Endothelial cell of hepatic sinusoid (primary cell): ENCODE data around the gene MESP1.
"Not testable (repeated sequence)": the region's sequence is repeated elsewhere in the genome, so short reads cannot be mapped to it uniquely, and the experiment has no call there.

Experiments
- in situ Hi-C: cut with HindIII; loops from 2 replicates; pipeline ENCODE4 v1.10.0; 2017; ENCODE audit warnings: low sequenced_read_pairs

The MESP1 gene, protein sequence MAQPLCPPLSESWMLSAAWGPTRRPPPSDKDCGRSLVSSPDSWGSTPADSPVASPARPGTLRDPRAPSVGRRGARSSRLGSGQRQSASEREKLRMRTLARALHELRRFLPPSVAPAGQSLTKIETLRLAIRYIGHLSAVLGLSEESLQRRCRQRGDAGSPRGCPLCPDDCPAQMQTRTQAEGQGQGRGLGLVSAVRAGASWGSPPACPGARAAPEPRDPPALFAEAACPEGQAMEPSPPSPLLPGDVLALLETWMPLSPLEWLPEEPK

DNA sequence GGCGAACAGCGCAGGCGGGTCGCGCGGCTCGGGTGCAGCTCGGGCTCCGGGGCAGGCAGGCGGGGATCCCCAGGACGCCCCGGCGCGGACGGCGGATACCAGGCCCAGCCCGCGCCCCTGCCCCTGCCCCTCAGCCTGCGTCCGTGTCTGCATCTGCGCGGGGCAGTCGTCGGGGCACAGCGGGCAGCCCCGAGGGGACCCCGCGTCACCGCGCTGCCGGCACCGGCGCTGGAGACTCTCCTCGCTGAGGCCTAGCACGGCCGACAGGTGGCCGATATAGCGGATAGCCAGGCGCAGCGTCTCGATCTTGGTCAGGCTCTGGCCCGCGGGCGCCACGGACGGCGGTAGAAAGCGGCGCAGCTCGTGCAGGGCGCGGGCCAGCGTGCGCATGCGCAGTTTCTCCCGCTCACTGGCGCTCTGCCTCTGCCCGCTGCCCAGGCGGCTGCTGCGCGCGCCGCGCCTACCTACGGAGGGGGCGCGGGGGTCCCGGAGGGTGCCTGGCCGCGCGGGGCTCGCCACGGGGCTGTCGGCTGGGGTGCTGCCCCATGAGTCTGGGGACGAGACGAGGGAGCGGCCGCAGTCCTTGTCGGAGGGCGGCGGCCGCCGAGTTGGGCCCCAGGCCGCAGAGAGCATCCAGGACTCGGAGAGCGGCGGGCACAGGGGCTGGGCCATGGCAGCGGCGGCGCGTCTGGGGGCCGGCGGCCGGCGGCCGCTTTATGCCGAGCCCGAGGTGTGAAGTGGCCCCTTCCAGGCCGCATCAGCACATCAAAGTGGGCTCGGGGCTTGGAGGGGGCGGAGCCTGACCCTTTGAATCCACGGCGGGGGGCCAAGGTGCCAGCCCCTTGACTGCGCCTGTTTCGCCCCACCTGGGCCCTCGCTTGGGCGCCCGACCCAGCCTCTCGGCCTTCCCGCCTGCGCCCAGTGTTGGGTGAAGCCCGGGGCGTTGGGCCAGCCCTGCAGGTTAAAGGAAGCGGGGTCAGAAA, at the start of gene MESP1:
TSS of gene MESP1 (minus strand) at position 690 of the 983 bp plus-strand sequence. CDS start at position 672, 18 bp downstream.
- in situ Hi-C loops = no loop called here

DNA sequence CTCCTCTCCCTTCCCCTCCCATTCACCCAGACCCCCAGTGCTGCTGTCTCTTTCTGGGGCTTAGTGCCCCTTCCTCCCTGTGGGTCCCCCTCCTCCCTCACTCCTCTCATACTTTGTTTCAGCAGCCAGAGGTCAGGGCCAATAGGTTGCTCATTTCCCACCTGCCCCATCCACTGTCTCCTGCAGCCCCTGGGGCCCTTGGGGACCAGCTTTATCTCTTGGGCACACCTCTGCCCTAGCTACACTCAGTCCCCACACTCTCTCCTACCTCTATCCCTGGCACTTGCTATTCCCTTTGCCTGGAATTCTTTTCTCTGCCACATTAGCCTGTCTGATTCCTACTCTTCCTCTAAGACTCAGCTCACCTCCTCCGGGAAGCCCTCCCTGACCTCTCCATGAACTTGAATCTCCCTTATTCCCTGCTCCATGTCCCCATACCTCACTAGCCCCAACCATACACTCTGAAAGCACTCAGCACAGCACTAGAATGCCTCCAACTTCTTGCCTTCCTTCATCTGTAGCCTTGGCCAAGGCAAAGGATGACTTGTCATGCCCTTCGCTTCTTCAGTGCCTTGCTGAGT, 49.0 kb upstream of the MESP1 start:
- in situ Hi-C loops = loop anchor here (5.0 kb wide), 1 partner anchor 77 kb away; no protein-coding TSS in a partner anchor

DNA sequence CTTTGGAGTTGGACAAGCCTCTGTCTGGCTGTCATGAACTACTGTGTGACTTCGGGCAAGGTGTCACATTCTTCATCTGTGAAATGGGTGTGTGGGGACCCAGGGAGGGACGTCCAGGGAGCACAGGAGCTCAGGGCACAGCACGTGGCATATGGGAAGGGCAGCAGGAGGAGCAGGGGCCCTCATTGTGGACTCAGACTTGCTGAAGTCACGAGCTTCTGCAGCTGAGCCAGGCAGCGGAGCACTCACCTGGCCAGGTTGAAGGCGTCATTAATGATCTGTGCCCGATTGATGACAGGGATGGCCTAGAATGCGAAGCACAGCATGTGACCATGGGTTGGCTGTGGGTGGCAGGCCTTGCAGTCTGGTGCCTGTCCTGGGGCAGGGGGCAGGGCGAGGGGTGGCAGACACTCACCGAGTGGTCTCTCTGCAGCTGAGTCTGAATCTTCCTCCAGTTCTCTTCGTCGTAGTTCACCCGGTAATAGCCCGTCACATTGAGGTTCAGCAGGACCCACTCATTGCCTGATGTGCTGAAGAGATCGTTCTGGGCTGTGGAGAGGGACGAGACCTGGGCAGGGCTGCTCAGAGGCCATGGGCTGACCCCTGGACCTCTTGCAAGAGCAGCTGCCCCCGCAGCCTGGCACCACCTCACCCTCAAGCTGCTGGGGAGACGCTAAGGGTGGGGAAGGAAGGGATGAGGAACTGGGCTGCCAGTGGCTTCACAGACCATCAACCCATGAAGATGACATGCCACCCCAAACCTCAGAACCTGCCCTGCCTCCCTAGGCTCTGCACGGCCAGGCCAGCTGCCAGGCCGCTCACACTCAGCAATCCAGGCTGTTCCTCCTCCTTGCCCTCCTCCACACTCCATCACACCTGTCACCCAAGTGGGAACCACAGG, 48.2 kb upstream of the MESP1 start:
- in situ Hi-C loops = loop anchor here (5.0 kb wide), 1 partner anchor 78 kb away; no protein-coding TSS in a partner anchor

DNA sequence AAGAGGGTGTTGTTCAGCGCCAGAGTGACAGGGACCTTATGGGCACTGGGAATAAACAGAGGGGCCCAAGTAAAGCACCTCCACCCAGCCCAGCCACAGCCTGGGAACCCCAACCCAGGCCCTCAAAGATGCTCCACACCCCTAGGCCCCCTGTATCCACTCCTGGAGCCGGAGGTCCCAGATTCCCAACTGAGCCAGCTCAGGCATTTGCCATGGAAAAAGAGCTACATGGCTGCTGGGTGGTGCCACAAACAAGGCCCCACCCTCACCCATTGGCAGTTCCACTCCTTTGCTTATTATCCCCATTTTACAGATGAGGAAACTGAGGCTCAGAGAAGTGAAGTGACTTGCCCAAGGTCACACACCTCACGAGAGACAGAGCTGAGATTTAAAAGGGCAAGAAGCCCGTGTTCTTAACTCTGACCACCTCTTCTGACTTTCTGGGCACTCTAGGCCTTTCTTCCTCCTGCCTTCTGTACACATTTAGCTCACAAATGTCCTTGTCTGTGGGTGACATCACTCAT, 46.7 kb upstream of the MESP1 start:
- in situ Hi-C loops = loop anchor here (5.0 kb wide), 1 partner anchor 80 kb away; no protein-coding TSS in a partner anchor

DNA sequence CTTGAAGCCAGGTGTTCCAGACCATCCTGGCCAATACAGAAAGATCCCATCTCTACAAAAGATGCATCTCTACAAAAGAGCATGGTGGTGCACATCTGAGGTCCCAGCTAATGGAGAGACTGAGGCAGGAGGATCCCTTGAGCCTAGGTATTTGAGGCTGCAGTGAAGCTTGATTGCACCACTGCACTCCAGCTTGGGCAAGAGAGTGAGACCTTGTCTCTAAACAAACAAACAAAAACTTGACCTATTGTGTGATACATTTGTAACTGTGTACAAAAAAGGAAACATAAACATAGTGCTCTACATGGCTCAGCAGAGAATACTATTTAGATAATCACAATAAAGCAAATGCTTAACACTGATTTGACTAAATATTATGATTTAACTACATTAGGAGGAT, 44.9 kb upstream of the MESP1 start:
- in situ Hi-C loops = loop anchor here (5.0 kb wide), 1 partner anchor 81 kb away; no protein-coding TSS in a partner anchor

DNA sequence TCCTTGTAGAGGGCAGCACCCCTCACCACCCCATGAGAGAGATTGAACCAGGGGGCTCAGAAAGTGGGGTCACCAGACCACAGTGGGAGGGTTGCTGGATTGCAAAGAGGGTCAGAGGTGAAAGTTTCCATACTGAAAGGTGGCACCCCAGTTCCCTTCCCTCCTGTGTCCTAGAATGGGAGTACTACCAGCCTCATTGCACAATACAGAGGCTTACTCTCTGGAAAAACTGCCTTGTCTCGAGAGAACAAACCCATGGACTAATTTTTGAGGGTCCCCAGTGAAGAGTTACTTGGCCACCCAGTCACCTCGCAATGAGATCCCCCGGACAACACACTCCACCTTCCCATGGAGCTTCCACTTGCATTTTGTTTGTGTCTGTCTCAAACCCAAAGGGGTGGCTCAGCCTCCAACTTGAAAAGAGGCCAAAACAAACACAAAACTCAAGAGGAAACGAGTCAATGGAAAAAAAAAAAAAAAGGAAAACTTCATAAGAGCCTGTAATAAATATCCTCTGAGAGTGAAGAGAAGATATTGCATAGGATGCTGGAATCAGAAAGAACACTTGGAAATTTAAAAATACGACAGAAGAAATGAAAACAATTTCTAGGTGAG, 43.7 kb upstream of the MESP1 start:
- in situ Hi-C loops = loop anchor here (5.0 kb wide), 1 partner anchor 83 kb away; no protein-coding TSS in a partner anchor

DNA sequence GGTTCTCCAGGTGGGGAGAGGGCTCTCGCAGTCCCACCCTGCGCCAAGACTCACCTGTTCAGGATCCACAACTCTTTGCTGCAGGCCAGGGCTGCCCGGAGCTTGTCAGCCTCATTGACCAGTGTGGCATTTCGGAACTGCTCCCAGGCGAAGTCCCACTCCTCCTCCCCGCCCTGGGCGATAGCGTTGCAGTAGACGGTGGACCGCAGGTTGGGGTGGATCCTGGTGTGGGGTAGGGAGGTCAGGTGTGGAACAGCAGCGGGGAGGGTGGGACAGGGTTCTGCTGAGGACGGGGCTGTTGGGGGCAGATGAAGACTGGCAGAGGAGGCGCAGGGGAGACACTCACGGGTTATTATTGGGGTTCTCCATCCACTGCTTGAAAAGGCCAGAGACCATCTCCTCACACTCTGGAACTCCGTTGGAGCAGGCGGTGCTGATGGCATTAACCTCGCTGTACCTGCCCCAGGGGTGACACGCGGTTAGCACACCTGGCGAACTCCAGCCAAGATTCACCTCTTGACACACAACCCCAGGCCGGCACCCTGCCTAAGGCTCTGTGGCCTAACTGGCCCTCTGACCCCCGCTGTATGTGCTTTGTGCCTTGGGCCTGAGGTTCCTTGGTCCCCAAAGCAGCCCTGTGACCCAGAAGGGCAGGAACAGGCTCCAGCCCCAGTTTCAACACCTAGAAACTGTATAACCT, 41.2 kb upstream of the MESP1 start:
- in situ Hi-C loops = no loop called here

DNA sequence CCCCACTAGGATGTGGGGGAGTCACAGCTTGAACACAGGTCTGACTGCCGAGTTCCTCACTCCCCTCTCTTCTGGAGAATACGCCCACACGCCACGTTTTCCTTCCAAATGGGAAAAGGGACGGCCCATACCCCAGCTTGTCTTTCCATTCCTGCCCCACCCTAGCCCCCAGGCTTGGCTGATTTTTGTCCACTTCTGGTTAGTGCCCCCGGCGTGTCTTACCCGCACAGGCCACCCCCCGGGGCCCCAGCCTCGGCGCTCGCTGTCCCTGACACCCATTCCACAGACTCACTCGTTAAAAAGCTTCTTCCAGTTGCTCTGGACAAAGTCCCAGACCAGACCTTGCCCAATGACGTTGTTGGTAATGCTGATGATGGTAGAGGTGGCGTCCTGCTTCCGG, 39.6 kb upstream of the MESP1 start:
- in situ Hi-C loops = no loop called here

DNA sequence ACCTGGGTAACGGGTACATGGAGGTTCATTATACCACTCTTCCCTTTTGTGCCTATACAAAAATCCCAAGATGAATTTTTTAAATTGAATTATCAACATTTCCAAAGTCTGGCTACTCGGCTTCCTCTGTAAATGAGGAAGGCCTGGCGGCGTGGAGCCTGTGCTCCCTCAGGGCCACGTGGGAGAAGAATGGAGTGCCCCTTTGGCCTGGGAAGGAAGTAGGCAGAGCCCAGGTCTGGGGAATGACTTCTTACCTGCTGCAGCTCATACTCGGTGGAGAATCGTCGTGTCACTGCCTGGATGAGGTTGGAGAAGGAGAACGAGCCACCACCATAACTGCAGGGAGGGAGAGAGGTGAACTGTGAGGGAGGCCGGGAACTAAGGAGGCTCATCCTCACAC, 39.2 kb upstream of the MESP1 start:
- in situ Hi-C loops = no loop called here

DNA sequence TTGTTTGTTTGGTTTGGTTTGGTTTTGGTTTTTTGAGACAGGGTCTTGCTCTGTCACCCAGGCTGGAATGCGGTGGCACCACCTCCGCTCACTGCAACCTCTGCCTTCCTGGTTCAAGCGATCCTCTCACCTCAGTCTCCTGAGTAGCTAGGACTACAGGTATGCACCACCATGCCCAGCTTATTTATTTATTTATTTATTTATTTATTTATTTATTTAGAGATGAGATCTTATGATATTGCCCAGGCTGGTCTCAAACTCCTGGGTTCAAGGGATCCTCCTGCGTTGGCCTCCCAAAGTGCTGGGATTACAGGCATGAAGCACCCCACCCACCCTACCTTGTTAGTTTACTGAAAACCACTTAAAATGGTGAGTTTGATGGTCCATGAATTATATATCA, 37.5 kb upstream of the MESP1 start:
- in situ Hi-C loops = not testable (repeated sequence)

DNA sequence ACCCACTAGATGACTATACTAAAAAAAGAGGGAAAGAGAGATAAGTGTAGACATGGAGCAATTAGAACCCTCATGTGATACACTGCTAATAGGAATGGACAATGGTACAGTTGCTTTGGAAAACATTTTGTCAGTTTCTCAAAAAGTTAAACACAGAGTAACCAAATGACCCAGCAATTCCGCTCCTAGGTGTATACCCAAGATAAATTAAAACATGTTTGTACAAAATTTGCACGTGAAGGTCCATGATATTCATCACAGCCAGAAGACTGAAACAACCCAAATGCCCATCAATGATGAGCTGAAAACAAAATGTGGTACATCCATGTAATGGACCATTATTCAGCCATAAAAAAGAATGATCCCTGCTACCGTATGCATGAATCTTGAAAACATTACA, 36.9 kb upstream of the MESP1 start:
- in situ Hi-C loops = no loop called here

DNA sequence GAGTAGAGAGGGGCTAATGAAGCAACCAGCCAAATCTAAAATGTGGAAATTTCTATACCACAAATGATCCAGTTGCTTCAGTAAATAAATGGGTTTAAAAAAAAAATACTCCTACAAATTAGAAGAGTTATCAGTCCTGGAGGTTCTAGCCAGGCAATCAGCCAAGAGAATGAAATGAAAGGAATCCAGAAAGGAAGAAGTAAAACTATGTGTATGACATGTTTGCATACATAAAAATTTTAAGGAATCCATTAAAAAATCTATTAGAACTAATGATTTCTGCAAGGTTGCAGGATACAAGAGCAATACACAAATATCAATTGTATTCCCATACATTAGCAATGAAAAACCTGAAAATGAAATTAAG, 34.7 kb upstream of the MESP1 start:
- in situ Hi-C loops = no loop called here

DNA sequence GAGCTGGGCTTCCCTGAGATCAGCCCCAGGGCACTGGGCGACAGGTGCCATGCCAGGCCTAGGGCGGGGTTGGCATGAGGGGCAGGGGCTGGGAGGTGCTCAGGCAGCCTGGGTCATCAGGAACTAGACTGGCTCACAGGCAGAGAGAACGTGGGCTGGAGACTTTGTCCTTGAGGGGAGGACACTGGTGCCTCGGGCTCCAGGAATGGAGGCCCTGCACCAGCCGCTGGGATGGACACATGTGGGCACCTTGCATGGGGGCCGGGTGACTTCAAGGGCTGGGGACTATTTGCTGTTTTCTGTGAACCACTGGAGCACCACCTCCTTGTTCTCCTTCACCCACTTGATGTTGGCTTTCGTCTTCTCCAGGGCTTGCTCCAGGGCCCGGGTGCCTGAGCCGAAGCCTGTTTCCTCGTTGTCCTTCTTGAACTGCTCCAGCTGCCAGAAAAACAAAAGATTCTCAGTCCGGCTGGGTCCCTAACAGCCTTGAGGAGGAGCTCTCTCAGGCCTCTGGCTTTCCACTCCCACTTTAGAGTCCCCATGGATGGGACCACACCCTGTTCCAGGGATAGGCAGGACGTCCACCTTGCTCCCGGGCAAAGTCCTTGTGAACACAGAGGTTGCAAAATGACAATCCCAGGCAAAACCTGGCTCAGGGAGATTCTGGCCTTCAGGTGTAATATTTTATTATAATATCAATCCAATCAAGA, 34.2 kb upstream of the MESP1 start:
- in situ Hi-C loops = no loop called here

DNA sequence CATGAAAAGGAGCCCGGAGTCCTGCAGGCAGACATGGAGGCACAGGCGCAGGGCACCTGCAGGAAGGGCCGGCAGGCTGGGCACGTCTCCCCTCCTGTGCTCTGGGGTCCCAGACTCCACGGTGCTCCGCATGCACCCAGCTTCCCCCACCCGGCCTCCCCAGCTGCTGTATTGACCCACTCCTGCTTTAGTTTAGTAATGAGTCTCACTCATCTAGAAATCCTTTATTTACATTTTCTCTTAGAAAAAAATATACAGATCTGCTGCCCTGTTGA, 33.6 kb upstream of the MESP1 start:
- in situ Hi-C loops = no loop called here

DNA sequence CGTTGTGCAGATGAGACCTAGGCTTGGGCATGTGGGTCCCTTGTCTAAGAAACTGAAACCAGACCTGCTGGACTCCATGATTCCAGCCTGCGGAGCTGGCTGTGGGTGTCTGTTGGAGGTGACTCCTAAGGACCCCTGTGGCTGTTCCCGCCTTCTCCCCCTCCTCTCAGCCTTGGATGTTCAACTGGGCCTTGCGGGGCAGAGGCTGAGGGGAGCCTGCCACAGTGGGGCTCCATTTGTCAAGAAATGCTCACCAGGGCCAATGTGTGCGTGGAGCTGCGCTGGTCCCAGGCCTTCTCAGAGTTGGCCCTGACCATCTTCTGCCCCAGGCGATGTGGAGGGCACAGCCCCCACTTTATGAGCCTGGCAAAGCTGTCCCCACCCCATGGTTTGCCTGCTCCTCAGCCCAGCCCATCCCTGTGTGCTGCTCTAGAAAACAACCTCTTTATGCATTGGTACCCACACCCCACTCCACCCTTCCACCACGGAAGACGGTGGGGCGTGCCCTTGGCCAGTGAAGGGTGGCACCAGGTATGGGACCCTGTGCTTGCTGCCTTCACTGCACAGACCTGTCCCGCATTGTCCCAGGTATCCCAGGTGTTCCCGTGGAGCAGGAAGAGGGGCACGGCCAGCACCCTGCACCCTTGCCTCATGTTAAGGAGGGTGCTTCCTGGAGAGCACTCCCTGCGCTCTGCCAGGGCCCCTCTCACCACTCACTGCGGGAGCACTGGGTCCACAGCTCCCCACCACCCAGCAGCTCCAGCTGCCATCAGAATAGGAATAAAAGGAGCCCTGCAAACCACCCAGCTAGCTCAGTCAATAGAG, 33.0 kb upstream of the MESP1 start:
- in situ Hi-C loops = no loop called here

DNA sequence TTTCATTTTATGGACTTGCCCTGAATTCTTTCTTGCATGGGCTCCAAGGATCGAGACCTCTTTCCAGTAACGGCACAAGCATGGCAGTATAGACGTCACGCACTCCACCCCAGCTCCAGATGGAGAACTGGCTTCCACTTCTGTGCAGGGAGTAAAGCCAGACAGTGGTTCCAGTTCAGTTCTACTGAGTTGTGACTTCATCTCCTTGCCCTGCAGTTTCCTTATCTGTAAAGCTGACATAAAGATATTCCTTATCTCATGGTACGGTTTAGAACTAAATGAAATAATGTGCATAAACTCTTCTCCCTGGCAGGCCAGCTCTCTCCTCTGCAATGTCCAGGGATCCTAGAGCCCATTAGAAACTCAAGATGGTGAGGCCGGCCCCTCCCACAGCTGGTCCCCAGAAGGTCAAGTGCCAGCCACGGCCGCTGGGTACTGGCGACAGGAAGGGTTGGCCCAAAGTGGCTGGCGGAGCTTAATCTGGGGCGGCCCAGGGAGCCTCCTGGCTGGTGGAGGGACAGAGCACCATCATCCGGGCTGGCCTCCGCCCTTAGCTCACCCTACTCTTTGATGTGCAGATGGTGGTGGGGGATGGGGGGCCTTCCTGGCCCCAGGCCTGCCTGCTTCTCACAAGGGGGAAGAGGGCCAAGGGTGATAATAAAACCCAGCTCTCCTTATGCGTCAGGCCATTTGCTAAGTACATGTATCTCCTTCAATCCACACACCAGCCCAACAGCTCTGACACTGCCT, 32.2 kb upstream of the MESP1 start:
- in situ Hi-C loops = no loop called here

DNA sequence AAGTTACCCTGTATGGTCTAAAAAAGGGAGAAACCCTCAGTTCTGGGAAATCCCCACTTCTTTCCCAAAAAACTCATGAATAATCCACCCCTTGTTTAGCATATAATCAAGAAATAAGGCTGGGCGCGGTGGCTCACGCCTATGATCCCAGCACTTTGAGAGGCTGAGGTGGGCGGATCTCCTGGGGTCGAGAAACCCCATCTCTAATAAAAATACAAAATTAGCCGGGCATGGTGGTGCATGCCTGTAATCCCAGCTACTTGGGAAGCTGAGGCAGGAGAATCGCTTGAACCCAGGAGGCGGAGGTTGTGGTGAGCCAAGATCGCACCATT, 31.5 kb upstream of the MESP1 start:
- in situ Hi-C loops = not testable (repeated sequence)
